NCI-H187 treated with DMSO at 0.1 percent for 48 hours (cell line): ENCODE data around the gene RAD51B.

ENCODE experiments used
- DNase-seq: peaks from one replicate; lab custom pipeline; 2025; lab: John Stamatoyannopoulos, UW

RAD51B gene

DNA sequence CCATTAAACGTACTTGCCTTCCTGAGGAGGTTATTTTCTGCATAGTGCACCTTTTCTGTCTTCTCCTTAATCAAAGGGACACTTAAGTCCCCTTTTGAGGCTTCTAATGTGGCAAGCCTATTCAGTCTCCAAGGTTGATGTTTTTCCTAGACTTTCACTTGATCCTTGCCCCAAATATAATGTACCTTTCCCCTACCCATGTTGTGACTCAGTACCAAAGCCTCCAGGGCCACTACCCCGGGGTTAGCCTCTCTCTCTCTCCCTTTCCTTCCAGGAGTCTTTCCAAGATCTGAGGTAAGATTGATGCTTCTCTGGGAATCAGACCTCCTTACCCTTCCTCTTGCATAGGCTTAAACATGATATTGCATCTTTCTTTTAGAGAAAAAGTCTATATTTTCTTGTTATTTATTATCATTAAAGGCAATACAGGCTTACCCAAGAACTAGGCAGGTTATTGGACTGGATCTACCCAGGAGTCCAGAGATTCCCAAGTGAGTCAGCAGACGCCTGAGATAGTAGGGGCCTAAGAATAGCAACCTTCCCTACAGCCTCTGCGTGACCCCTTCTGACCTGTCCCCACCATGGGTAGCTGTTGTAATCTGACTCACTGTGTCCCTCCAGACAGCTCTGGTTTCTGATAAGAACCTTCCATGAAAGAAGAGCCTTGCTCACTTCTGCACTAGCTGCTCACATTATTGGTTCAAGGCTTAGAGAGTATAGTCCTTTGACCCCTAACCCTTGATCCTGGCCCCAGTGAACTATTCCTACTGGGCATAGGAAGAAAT, 800.4 kb downstream of the RAD51B start:
- no peak for DNase-seq

DNA sequence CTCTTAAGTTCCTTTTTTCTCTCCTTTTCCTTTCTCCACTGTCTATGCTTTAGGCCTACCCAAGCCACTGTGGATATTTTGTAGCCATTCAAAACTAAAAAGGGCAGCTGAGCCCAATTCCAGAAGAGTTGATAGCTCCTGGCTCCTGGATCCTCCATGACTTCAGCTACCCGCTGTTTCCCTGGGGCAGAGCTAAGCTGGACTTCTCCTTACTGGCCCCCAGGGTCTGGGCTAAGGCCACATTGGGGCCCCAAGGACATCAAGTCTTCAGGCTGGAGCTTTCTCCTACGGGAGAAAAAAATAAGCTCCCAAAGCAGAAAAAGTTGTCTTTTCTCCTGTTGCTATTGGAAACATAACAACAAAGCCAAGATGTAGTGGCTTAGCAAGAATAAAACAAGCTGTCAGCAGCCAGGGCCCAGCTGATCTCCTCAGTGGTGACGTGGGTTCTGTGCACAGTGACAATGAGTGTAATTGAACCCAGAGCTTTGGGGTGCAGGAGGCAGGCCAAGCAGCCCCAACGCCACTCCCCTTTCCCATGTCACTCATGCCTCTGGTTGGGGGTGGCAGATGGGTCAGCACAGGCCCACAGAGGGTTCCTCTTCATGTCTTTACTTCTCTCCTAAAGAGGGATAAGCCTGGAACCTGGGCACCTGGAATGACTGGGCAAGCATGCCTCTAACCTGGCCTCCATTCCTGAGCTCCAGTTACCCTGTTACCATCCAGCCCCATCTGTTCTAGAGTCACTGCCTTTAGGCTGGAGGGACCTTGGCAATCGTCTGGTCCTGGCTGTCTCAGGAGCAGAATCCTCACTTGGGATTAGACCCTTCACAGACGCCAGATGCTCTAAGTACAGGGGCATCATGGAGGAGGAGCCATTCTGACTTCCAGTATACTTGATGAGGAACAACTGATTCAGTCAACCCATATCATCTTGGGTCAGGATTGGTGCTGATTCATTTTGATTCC, 802.1 kb downstream of the RAD51B start:
- DNase-seq, result no peak

DNA sequence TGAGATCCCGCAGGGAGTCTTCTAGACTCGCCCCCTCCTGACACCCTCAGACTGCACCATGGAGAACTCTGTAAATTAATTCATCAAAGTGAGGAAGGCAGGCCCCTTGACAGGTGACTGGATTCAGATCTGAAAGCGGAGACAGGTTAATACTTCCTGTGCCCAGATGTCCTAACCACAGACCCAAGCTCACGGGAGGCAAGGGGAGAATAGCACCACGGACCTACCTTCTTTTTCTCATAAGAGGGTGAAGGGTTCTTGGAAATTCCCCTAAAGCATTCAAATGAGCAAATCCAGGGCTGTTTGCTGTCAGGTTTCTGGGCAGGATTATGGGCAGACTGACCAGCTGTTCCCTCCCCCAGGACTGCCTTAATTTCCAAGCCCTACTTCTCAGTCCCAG, 803.3 kb downstream of the RAD51B start:
- no peak for DNase-seq

DNA sequence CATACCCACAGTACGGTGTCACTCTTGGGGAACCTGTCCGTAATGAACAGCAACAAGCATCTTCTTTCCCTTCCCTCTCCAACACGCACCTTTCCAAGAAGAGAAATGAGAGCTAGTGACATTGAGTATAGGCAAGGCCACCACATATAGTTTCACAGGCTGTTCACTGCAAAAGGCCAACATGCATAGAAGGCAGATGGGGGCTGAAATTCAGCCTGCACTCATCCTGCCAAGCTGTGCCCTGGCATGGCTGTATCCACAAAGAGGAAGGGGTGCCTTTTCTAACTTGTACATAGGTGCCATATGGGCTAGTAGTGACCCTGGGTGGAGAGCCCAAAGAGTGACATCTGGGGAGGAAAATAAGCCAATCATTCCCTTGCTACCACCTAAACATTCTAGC, 803.7 kb downstream of the RAD51B start:
- no peak for DNase-seq

DNA sequence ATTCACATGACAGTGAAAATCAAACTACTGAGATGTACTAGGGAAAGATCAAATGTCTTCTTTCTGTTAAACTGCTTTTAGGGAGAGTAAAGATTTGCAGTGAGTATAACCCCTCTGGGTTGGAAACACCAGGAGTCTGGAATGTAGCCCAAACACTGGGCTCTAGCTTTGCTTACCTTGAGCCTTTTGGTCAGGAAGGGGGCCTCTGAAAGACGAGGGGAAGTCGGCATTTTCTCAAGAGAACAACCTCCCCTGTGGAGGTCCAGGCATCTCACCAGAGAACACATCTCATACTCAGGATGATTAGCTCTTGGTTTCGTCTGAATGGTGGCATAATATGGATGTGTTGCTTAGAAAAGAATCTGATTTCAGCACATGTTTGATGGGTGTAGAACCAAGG, 804.2 kb downstream of the RAD51B start:
- no peak for DNase-seq

DNA sequence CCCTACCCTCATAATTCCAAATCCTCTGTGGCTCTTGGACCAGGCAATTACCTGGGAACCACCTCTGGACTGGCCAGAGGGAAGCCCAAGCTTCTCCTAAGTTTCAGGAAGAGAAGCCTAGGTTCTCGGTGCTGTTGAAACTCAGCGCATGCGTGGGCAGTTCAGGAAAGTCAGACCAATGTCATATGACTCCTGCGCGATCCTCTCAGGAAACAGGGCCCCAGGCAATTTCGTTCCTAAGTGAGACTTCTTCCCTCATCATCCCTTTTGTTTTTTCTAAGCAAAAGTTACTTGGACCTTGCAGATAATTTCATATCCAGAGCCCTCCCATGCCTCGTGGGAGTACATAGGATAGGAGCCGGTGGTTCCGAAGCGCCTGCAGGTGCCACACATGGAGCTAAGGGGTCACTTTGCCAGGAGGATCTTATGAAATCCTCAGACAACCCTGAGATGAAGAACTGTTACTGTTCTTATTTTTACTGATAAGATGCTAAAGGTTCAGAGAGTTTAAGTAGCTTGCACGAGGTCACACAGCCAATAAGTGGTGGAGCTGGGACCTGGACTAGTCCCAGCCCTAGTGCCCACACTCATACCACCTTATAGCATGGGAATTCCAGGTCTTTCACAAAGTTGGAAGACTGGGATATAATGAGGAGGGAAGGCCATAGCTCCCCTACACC, 805.1 kb downstream of the RAD51B start:
- no peak for DNase-seq

DNA sequence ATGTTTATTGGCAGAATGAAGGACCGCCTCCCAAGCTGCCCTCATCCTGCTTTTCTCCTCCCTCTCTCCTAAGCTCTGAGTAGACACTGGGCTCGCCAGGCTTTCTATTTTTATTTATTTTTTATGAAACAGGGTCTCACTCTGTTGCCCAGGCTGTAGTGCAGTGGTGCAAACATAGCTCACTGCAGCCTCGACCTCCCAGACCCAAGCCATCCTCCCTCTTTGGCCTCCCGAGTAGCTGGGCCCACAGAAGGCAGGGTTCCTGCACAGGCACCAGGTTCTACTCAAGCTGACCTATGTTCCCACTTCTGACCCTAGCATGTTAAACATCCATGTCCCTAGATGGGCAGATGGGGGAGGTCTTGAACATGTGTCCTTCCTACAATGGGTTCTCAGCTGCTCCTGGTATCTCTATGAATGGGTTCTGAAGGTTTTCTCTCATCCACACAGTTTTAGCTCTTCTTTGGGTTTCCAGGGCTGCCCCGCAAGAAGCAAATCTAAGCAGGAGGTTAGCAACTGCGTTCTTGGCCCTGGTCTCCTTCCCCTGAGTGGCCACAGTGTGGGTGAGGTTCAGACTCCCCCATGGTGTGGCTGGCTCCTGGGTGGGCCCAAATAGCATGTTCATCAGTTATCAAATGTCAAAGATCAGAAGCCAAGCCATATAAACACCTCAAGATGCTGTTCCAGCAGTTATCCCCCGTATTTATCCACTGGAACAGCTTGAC, 805.9 kb downstream of the RAD51B start:
- DNase-seq, result no peak

DNA sequence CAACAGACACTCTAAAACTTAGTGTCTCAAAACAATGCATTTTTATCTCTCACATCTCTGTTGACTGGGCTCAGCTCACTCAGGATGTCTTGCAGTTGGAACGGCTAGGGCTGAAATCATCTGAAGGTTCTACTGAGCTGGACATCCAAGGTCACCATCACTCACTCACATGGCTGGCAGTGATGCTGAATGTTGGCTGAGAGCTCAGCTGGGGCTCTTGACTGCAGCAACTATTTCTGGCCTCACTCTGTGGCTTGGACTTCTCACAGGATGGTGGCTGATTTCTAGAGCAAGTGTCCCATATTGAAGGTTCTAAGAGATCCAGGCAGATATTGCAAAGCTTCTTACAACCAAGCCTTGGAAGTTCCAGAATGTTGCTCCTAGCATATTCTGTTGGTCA, 806.8 kb downstream of the RAD51B start:
- DNase-seq, result no peak

DNA sequence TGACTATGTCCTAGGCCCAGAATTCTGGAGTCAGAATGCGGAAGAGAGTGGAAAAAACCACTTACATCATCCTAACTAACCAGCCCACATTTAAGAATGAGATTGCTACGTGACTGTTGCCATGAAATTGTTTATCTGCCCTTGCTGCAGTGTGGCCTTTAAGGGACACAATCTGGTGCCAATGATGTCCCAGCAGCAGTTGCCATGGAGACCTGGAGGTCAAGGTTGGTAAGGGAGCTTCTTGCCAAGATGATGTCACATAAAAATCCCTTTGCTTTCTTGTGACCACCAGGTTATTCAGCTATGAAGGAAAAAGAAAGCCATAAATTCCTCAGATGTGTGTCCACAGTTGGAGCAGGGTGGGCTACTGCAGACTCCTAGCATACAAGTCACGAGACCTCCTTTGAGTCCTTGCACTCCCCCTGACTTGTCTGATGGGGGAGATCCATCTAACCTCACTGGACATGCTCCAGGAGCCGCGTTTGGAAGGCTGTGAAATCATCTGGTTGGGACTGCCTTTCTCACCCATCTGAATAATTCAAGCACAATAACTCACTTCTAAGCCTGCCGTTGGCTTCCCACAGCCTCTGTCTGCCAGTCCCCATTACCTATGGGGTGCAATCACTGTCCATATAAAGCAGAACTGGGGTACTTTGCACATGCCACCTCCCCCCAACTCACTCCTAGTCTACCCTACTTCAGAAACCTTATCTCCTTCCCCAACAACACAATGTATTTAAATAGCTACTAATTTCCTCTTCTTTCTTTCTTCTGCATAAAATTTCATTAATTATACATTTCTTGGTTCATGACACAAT, 807.7 kb downstream of the RAD51B start:
- no peak for DNase-seq

DNA sequence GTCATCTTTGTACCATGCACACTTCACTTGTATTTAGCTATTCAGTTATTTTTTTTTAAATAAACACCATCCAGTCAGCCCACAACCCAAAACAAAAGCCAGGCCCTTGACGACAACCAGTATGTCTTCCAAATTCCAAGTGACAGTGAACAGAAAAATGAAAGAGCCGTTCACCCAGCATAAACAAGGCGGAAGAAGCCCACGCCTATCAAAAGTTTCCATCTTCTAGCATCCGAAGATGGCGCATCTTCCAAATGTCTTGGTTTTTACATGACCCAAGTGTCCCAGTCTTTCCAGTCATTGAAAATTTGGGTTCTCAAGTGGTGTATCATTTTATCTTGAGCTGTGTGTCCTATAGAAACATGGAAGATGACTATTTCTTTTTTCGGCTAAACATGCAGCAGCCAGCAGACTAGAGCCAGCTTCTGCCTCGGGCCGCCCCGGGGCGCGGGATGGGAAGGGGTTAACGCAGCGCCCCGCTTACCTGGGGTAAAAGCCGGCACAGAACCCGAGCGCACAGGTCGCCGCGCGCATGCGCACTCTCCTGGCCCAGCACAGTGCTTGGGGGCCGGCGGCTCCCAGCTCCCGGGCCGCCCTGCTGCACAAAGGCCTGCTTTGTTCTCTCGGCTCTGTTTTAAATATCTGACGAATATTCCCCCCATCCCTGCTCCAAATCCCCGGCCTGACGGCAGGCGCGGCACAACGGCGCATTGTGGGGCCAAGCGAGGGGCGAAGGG, 808.5 kb downstream of the RAD51B start:
- DNase-seq, result no peak

DNA sequence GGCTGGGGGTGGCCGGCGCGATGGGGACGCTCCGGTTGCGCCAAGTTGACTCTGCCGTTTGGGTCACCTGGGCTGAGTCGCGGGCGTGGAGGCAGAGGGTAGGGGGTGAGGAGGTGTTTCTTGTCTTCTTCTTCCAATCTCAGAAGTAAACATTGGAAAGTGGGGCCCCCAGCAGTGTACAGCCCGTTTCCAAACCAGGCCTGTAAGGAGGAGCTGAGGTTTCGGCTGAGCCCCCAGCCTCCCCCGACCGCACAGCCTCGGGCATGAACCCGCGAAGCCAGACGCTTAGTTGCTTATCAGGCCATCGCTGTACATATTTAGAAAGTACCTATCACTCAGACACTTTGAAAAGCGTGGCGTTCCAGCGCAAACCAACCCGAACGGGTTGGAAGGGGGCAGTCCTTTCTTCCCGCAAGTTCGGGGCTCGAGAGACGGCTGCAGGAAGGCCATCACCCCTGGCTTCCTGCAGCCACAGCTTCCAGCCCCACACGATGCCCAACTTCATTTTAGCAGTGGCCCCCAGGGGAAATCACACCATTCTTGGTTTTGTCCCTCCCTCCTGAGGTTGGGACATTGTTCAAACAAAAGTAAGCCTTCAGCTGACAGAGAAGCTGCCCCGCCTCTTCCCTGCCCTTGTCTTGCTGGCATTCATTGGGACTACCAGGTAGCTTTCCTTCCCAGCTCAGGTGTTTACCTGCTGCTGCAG, 809.2 kb downstream of the RAD51B start:
- no peak for DNase-seq

DNA sequence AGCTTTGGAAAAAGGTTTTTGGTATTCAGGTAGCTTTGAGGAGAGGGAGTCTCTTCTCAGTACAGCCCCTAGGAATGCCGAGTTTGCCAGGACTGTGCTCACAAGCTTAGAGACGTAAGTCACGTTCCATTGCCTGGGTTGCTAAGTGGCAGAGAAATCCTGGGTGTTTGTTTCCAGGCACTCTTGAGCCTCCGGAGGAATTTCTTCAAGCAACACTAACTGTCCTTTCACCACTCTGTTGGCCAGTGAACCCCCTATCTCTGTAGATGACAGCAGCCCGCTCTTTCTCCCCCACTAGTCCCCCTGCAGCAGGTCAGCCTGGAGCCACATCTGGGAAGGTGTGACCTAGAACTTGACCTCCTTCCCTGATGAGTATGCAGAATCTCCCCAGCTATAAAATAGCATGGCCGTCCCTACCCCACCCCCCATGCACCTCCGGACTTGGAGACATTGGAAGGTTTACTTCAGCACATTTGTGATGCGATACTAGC, 810.5 kb downstream of the RAD51B start:
- DNase-seq, result no peak

DNA sequence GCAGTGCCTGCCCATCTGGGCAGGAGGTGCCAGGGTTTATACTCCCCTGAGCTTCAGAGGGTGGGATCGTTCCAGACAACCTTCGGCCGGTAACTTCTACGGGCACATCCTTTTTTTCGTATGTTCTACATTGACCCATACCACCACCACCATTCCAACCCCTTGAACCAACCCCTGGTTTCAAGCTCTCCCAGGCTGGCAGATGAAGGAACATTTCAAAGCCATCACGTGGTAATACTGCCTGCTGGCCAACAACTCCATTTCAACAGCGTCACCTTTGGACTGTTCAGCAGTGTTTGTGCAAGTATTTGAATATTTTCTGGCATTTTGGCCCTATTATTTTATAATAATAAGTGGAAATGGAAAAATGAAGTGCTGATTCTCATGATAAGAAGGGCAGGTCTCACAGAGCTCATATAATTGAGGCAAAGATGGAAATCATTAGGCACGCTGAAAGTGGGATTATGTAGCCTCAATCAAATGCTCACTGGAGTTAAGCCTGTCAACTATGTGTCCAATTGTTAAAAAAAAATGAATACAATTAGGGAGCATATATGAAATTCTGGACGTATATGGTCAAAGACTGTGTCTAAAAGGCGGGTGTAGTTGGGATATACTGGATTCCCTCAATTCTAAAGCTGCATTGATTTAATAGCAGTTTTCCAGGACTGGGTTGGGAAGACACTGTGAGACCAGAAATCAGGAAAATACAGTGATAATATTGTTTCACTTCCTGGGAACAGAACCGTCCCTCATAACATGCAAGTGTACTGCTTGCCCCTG, 811.2 kb downstream of the RAD51B start:
- DNase-seq, result no peak

DNA sequence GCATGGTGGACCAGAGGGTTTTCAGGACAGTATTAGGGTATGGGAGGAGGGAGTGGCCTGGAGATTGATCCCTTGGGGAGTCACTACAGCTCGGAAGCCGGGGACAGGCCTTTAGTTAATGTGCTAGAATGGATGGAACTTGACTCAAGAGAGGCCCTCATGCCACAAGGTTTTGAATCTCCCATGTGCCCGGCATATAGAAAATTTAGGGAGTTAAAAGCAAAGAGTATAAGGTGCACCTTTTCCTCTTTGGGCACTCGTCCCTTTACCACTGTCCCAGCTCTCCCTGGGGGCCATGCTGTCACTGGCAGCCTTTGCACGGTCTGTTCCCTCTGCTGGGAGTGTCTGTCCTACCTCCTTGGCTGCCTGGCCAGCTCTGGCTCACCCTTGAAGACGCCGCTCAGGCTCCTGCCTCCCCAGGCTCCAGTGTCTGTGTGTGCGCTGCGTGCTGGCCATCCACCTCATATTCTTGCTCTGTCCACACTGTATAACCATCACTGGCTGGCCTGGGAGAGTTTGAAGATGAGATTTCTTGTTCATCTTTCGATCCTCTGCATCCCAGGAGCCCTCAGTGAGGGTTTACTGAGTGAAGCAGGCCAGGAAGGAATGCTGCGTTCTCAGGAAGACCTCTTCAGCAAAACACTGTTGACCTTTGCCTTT, 811.9 kb downstream of the RAD51B start:
- DNase-seq, result no peak

DNA sequence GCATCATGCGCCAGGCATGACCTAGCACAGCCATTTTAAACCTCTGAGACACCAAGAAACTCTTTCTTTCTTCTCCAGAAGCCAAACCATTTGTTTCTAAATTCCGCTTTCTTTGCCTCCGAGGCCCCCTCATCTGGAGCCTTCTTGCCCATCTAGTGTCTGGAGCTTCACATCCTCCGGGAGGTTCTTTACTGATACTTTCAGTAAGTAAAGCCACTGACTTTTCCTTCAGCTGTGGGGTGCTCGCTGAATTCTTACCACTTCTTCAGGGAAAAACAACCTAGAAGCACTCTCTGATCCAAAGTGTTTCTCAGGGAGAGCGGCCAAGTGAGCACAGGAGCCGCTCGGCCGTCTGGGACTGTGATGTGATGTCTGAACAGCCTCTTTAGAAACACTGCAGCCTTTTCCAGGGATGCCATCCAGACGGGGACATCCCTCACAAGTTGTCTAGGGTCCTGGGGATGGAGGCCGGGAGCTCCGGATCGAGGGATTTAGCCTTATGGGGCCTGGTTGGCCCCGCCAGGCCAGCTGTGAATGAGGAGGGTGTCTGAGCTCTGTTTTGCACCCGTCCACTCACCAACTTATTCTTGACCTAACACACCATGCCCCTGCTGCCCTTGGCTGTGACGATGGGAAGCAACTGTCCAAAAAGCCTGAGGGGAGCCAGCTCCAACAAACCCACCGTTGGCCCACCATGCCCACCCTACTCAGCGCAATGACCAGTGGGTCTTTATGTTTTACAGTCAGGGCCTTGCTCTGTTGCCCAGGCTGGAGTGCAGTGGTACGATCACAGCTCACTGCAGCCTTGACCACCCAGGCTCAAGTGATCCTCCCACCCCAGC, 812.7 kb downstream of the RAD51B start:
- no peak for DNase-seq

DNA sequence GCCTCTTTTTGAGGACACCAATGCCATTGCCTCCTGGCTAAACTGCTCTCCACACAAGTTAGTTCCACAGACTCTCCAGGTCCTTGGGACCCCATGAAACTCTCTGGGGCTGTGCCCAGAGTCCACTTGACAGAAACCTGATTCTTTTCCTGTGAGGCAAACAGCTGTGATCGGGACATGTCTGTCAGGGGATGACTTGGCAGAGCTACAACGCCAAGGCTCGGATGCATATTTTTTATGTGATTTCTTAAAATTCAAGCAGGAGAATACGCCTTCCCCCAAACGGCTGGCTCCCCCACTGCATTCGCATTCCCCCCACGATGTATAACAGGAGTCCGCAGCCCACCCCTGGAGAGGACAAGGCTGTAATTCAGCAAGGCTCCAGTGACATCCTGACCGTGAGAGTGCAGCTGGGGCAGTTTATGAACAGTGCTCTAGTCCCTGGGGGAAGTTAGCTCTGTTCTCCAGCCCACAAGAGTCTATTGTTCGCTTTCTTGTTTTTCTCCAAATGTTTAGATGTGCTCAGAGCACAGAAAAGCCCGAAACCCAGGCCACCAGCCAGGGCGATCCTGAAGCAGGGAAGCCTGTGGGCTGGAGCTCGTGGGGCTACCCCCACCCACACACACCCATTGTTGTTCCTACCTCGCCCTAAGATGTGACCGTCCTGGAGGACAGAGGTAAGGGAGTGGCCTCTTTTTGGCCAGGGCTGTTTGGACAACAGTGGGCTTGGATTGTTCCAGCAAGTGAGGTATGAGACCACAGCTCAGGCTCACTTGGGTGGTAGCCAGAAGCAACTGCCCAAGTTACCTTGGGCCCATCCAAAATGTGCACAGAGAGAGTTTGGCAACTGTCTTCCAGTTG, 813.8 kb downstream of the RAD51B start:
- no peak for DNase-seq
